ENCODE results near the gene DNAL1. TPM values are rescaled to one million over a fixed set of nuclear protein-coding genes. Genes with fewer than 3 reads are reported as not detected.
"Not testable (repeated sequence)": the region's sequence is repeated elsewhere in the genome, so short reads cannot be mapped to it uniquely, and the experiment has no call there.

The DNAL1 gene
- total and polyA plus RNA-seq, 2 experiments from 2014 or later, result 6.0 to 6.9 TPM

DNA sequence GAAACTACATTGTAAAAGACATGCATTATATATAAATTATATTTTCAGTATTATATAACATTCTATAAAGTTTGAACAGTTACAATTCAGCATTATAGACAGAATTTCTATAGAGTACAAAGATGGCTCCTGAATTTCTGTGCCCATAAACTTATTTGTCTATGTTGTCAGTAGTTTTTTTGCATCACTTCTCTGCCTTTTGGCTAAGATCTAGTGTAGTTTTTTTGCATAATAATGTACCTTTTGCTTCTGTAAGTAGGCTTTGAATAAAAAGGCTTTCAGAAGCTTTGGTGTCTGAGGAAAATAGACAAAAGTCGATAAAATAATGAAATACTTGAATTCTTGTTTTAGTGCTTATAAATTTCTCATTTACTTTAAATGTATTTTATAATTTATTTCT, 11.1 kb downstream of the DNAL1 start:
- Histone ChIP-seq H3K27ac (no peak overlapping the region), H3K27me3 (no peaks in the 10 kb centered on the region), H2AFZ (no peak overlapping the region), H3K4me2 (no peak overlapping the region), H3K9me3 (ENCODE audit: low read depth) (no peaks in the 10 kb centered on the region), H4K20me1 (ENCODE audit: insufficient read depth, poor library complexity, severe bottlenecking) (no peaks in the 10 kb centered on the region), H3K9me2 (replicated peaks; ENCODE audit: insufficient read depth) (no peaks in the 10 kb centered on the region), H3K4me3 (no peak overlapping the region), H3K36me3 (replicated peaks; ENCODE audit: insufficient read depth, low read depth) (no peaks in the 10 kb centered on the region), H3K4me1 (ENCODE audit: insufficient read depth) (no peaks in the 10 kb centered on the region), H3K79me2 (no peaks in the 10 kb centered on the region)
- DNase-seq (ENCODE audit: low spot score), result no peak
- TF ChIP-seq EZH2 (IDR thresholded peaks at IDR 0.05; ENCODE audit: borderline replicate concordance) (no peak), EZH2phosphoT487 (IDR thresholded peaks at IDR 0.05; ENCODE audit: low read depth, severe bottlenecking, unreplicated experiment) (no peak)
- TF ChIP-seq, protein P1, sequence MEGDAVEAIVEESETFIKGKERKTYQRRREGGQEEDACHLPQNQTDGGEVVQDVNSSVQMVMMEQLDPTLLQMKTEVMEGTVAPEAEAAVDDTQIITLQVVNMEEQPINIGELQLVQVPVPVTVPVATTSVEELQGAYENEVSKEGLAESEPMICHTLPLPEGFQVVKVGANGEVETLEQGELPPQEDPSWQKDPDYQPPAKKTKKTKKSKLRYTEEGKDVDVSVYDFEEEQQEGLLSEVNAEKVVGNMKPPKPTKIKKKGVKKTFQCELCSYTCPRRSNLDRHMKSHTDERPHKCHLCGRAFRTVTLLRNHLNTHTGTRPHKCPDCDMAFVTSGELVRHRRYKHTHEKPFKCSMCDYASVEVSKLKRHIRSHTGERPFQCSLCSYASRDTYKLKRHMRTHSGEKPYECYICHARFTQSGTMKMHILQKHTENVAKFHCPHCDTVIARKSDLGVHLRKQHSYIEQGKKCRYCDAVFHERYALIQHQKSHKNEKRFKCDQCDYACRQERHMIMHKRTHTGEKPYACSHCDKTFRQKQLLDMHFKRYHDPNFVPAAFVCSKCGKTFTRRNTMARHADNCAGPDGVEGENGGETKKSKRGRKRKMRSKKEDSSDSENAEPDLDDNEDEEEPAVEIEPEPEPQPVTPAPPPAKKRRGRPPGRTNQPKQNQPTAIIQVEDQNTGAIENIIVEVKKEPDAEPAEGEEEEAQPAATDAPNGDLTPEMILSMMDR (IDR thresholded peaks at IDR 0.05; ENCODE audit: poor library complexity), result no peak
- WGBS (ENCODE audit: low lambda C conversion rate, missing lambda C conversion rate), result 94% methylated on average over 1 of the region's 1 CpG

- H4K20me1 ChIP-seq (ENCODE audit: insufficient read depth, poor library complexity, severe bottlenecking); H3K27me3 ChIP-seq; H3K4me2 ChIP-seq; H3K79me2 ChIP-seq; H3K36me3 ChIP-seq (replicated peaks; ENCODE audit: insufficient read depth, low read depth); H3K27ac ChIP-seq; H3K9me3 ChIP-seq (ENCODE audit: low read depth); DNase-seq (ENCODE audit: low spot score); H3K4me3 ChIP-seq; H2AFZ ChIP-seq; H3K9me2 ChIP-seq (replicated peaks; ENCODE audit: insufficient read depth); H3K4me1 ChIP-seq (ENCODE audit: insufficient read depth): not testable (repeated sequence)
- 97% methylated on average over 11 of the region's 11 CpGs for WGBS (ENCODE audit: low lambda C conversion rate, missing lambda C conversion rate)
Observed at GRCh38 chr14:73659202-73659601, 14.4 kb downstream of the DNAL1 start.

DNA sequence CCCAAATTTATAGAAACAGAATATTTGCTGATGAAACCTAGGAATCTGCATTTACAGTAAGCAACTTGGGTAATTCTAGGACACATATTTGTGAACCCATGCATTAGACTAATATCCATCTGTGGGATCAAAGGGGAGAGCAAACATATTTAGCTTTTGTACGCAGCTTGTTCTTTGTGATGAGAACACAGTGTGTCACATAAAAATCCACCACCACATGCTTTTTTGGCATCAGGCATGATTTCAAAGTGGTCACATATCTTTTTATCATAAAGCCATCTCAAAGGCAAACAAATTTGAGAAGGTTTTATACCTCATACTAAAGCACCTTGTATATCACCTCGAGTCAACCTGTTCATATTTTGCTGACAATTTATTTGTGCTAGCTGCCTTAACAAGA, 15.7 kb downstream of the DNAL1 start:
- H2AFZ ChIP-seq, result no peak overlapping the region
- DNase-seq (ENCODE audit: low spot score), result no peak
- no peak overlapping the region for H3K4me2 ChIP-seq
- no peak overlapping the region for H3K4me3 ChIP-seq
- no peak overlapping the region for H3K27ac ChIP-seq
- no peaks in the 10 kb centered on the region for H3K9me2 ChIP-seq (replicated peaks; ENCODE audit: insufficient read depth)
- H3K27me3 ChIP-seq, result no peaks in the 10 kb centered on the region
- 85% methylated on average over 2 of the region's 2 CpGs for WGBS (ENCODE audit: low lambda C conversion rate, missing lambda C conversion rate)
- H3K79me2 ChIP-seq, result no peaks in the 10 kb centered on the region
- no peaks in the 10 kb centered on the region for H4K20me1 ChIP-seq (ENCODE audit: insufficient read depth, poor library complexity, severe bottlenecking)
- no peaks in the 10 kb centered on the region for H3K4me1 ChIP-seq (ENCODE audit: insufficient read depth)
- TF ChIP-seq EZH2phosphoT487 (IDR thresholded peaks at IDR 0.05; ENCODE audit: low read depth, severe bottlenecking, unreplicated experiment), result no peak
- TF ChIP-seq, protein P1 (IDR thresholded peaks at IDR 0.05; ENCODE audit: poor library complexity), result no peak
- no peak for TF ChIP-seq EZH2 (IDR thresholded peaks at IDR 0.05; ENCODE audit: borderline replicate concordance)
- no peaks in the 10 kb centered on the region for H3K9me3 ChIP-seq (ENCODE audit: low read depth)
- H3K36me3 ChIP-seq (replicated peaks; ENCODE audit: insufficient read depth, low read depth), result no peaks in the 10 kb centered on the region

DNA sequence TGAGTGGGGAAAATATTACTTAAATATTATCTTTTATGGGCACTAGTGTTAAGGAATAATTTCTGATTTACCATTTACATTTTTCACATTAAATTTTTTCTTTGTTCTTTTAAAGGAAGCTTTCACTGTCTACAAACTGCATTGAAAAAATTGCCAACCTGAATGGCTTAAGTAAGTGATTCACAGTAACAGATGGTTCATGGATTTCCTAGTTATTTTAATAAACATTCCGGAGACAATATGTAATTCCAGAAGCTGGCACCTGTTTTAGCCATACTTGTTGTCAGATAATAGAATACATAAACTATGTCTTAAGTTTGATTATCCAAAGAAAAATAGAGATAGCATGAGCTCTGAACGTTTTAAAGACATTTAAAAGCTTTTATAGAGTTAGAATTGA, 17.1 kb downstream of the DNAL1 start:
- 87% methylated on average over 2 of the region's 2 CpGs for WGBS (ENCODE audit: low lambda C conversion rate, missing lambda C conversion rate)
- Histone ChIP-seq H3K4me2 (no peak overlapping the region), H2AFZ (no peak overlapping the region)

More for the DNA sequence above, 17.1 kb downstream of the DNAL1 start:
- Histone ChIP-seq H3K9me3 (ENCODE audit: low read depth) (no peaks in the 10 kb centered on the region), H3K4me1 (ENCODE audit: insufficient read depth) (no peaks in the 10 kb centered on the region), H3K79me2 (no peaks in the 10 kb centered on the region), H3K9me2 (replicated peaks; ENCODE audit: insufficient read depth) (no peaks in the 10 kb centered on the region), H3K36me3 (replicated peaks; ENCODE audit: insufficient read depth, low read depth) (no peaks in the 10 kb centered on the region), H4K20me1 (ENCODE audit: insufficient read depth, poor library complexity, severe bottlenecking) (no peaks in the 10 kb centered on the region), H3K27me3 (no peaks in the 10 kb centered on the region), H3K4me3 (no peak overlapping the region), H3K27ac (no peak overlapping the region)
- DNase-seq (ENCODE audit: low spot score), result no peak
- TF ChIP-seq EZH2phosphoT487 (IDR thresholded peaks at IDR 0.05; ENCODE audit: low read depth, severe bottlenecking, unreplicated experiment) (no peak), EZH2 (IDR thresholded peaks at IDR 0.05; ENCODE audit: borderline replicate concordance) (no peak)
- TF ChIP-seq, protein P1 (IDR thresholded peaks at IDR 0.05; ENCODE audit: poor library complexity), result no peak
